Epithelial cell of proximal tubule (primary cell): Measurements from ENCODE around the gene TMEM82. TPM values are rescaled to one million over a fixed set of nuclear protein-coding genes. Genes with fewer than 3 reads are reported as not detected.
"Not testable (repeated sequence)": the region's sequence is repeated elsewhere in the genome, so short reads cannot be mapped to it uniquely, and the experiment has no call there.

ENCODE experiments used
- DNase-seq: peaks from one replicate; pipeline ENCODE4 v3.0.0-alpha.2; 2011; ENCODE audit warnings: low read depth
- H3K4me3 ChIP-seq: 2 replicates; pipeline ENCODE4 v1.5.1; 2011; ENCODE audit warnings: low read depth, mild to moderate bottlenecking, low read length
- total RNA-seq: library from RNA; depleted of rRNA; stranded (reverse); fragments of >200 nt; gene quantifications from 2 replicates; pipeline ENCODE4 v1.2.3, GENCODE V29; 2015
- TF ChIP-seq, protein P1 (sequence below): conservative IDR thresholded peaks from 2 replicates; pipeline ENCODE4 v1.5.1; 2012; ENCODE audit warnings: low read depth, mild to moderate bottlenecking, low read length

Gene TMEM82
- total RNA-seq = not detected in 2 replicates

GRCh38 chr1:15742339-15742801 lies at the start of gene TMEM82:
Gene TMEM82, plus strand, starts transcription at chr1:15742499. Its CDS starts 61 bp downstream, at chr1:15742560.
- DNase-seq = no peak
- H3K4me3 ChIP-seq = no peak within 1 kb of the TSS
- TF ChIP-seq, protein P1, sequence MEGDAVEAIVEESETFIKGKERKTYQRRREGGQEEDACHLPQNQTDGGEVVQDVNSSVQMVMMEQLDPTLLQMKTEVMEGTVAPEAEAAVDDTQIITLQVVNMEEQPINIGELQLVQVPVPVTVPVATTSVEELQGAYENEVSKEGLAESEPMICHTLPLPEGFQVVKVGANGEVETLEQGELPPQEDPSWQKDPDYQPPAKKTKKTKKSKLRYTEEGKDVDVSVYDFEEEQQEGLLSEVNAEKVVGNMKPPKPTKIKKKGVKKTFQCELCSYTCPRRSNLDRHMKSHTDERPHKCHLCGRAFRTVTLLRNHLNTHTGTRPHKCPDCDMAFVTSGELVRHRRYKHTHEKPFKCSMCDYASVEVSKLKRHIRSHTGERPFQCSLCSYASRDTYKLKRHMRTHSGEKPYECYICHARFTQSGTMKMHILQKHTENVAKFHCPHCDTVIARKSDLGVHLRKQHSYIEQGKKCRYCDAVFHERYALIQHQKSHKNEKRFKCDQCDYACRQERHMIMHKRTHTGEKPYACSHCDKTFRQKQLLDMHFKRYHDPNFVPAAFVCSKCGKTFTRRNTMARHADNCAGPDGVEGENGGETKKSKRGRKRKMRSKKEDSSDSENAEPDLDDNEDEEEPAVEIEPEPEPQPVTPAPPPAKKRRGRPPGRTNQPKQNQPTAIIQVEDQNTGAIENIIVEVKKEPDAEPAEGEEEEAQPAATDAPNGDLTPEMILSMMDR = no peak

DNA sequence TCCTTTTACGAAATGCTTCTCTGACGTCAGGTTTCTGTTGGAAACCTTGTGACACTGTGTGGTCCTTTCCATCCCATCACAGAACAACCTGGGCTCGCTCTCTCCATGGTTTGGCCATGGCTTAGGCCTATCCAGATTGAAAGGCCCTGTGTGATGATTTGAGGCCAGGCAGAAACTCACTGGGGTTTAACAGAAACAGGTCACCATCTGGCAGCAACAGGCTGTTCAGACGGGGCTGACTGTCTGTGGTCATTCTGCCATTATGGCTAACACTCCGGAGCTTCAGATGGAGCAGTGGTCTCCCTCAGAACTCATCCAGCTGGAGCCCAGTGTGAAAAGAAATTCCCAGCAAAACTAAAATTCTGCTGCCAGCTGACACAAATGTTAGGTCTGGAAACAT lies 48.9 kb upstream of the TMEM82 start:
- no peak overlapping the region for H3K4me3 ChIP-seq
- DNase-seq = no peak
- TF ChIP-seq, protein P1 = no peak

GRCh38 chr1:15696956-15697521 lies 45.3 kb upstream of the TMEM82 start:
- H3K4me3 ChIP-seq = no peak overlapping the region
- TF ChIP-seq, protein P1 = no peak
- DNase-seq = no peak

DNA sequence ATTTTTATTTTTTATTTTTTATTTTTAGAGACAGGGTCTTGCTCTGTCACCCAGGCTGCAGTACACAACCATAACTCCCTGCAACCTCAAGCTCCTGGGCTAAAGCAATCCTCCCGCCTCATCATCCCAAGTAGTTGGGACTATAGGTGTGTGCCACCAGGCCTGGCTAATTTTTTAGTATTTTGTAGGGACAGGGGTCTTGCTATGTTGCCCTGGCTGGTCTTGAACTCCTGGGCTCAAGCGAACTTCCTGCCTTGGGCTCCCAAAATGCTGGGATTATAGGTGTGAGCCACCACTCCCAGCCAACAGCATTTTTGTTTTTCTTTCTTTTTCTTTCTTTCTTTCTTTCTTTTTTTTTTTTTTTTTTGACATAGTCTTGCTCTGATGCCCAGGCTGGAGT lies 44.1 kb upstream of the TMEM82 start:
- no peak overlapping the region for H3K4me3 ChIP-seq
- no peak for DNase-seq
- TF ChIP-seq, protein P1 = no peak

- not testable (repeated sequence) for DNase-seq, H3K4me3 ChIP-seq
Observed at GRCh38 chr1:15699321-15699720, 43.0 kb upstream of the TMEM82 start.

GRCh38 chr1:15700508-15700907 lies 41.8 kb upstream of the TMEM82 start:
- H3K4me3 ChIP-seq = no peak overlapping the region
- TF ChIP-seq, protein P1 = no peak
- no peak for DNase-seq

GRCh38 chr1:15701784-15702183 lies 40.5 kb upstream of the TMEM82 start:
- TF ChIP-seq, protein P1 = no peak
- H3K4me3 ChIP-seq = no peak overlapping the region
- DNase-seq = no peak
